Amygdala (tissue), 56 donors: ENCODE data around the gene IFTAP.

Experiments used
- DNase-seq, 56 donors: peaks; one replicate each; lab custom pipeline; 2025; lab: John Stamatoyannopoulos, UW

The IFTAP gene

DNA sequence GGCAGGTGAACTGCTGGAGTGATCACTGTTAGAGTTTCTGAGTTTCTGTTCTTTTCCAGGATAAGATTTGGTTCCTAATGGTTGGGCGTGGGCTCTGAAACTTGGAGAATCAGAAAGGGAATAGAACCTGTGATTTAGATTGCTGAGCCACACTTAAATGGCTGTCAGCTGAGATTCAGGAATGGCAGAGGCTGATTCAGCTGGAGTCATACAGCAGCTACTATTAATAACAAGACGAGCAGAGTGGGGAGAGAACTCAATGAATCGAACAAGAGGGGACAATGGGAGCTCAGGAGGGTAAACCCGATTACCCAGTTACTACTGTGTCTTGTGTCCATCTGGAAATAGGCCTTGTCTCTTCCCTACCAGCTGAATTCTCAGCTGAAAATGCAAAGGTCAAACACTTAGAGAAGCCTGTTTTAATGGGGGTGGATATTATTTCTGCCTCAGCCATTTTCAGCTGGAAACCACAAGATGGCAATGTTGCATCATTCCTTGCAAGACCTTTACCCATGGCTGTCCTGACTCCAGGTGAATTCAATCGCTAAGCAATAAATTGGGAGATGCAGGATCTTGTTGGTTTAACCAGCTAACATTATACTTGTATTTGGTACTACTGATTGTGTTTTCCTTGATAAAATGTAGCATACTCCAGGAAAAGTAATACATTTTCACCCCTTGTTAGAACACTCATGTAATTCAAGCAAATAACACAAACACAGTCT, 108.2 kb downstream of the IFTAP start:
- DNase-seq: peak in 22 of 56 donors; percentile 3 to 67 (median 14)

DNA sequence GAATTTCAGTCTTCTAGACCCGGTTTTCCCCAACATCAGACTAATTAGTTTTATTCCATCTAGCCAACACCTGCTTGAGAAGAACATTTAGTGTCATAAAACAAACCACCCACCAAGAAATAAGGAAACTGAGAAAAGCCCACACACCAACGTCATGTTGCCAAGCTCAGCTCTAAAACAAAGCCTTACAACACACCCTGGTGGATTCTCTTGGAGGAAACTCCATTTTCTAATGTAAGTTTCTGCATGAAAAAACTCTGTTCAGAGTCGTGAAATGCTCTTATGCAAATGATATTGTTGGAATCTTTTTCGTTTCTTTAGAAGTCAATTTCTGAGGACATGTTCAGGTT, 108.7 kb downstream of the IFTAP start:
- DNase-seq: peak in 2 of 56 donors; percentile 6 to 20
